Daoy (cell line): Measurements from ENCODE around the gene PTCSC3. TPM values are rescaled to one million over a fixed set of nuclear protein-coding genes. Genes with fewer than 3 reads are reported as not detected.

Source experiments
- DNase-seq: peaks from one replicate; pipeline ENCODE4 v3.0.0-alpha.2; 2015; ENCODE audit warnings: low read depth
- total RNA-seq: library from RNA; depleted of rRNA; stranded (reverse); fragments of >200 nt; shearing (Covaris generic); gene quantifications from 2 replicates; pipeline ENCODE4 v1.2.3, GENCODE V29; 2014; rRNA removed

PTCSC3 gene
- total RNA-seq, 1 experiment from 2014 or later, result not detected

GRCh38 chr14:36085861-36086260 is 90.7 kb downstream of the PTCSC3 start:
- DNase-seq, result no peak

Other genes with a start within 250 kb of the PTCSC3 start
- gene MBIP, start 143.9 kb upstream of the PTCSC3 start, total RNA-seq, result 15.5 and 17.7 TPM in 2 replicates